CD4-positive, CD25-positive, alpha-beta regulatory T cell (primary cell): ENCODE results near the gene RPP38. TPM values are rescaled to one million over a fixed set of nuclear protein-coding genes. Genes with fewer than 3 reads are reported as not detected.

ENCODE experiments used
- polyA plus RNA-seq, 4 donors: library from polyadenylated mRNA; unstranded; fragments of 300-500 nt; fragmentation: Illumina TruSeq; gene quantifications; one replicate each; pipeline ENCODE4 v1.2.3, GENCODE V29; 2021
- total RNA-seq: library from RNA; stranded (reverse); gene quantifications from one replicate; pipeline ENCODE4 v1.2.3, GENCODE V29; 2022

The RPP38 gene
- total and polyA plus RNA-seq, 5 donors from 2014 or later, result 9.3 to 38.7 (median 22.2) TPM

Other genes starting within 250 kb of the RPP38 start
- 4.3 TPM for gene SUV39H2, start 218.5 kb upstream of the RPP38 start, total RNA-seq
- gene SUV39H2, start 218.5 kb upstream of the RPP38 start, polyA plus RNA-seq, result 1 to 10 TPM; 2.1 to 5.2 (median 3.7) TPM
- 24.6 TPM for gene DCLRE1C, start 143.3 kb upstream of the RPP38 start, total RNA-seq
- gene DCLRE1C, start 143.3 kb upstream of the RPP38 start, polyA plus RNA-seq, result 10 to 100 TPM; 18.5 to 30.5 (median 23.1) TPM
- not detected for gene MEIG1, start 138.0 kb upstream of the RPP38 start, total RNA-seq
- 1 to 10 TPM in 3 of 4 donors, under 1 TPM in 1; 0.83 to 1.7 (median 1.5) TPM for gene MEIG1, start 138.0 kb upstream of the RPP38 start, polyA plus RNA-seq
- not detected for gene OLAH, start 53.4 kb upstream of the RPP38 start, total RNA-seq
- gene OLAH, start 53.4 kb upstream of the RPP38 start, polyA plus RNA-seq, result not detected
- 0.39 TPM for gene ACBD7, start 8.6 kb upstream of the RPP38 start, total RNA-seq
- gene ACBD7, start 8.6 kb upstream of the RPP38 start, polyA plus RNA-seq, result under 1 TPM in 2 of 4 donors, not detected in 2; 0.25 to 0.49 TPM
- 47.8 TPM for gene NMT2, start 71.3 kb downstream of the RPP38 start, total RNA-seq
- gene NMT2, start 71.3 kb downstream of the RPP38 start, polyA plus RNA-seq, result 10 to 100 TPM; 37.1 to 50.3 (median 43.4) TPM